Ovary (tissue), 9 donors: ENCODE data around the gene ATP6V0A1. TPM values are rescaled to one million over a fixed set of nuclear protein-coding genes. Genes with fewer than 3 reads are reported as not detected.
A peak's percentile ranks its signal among the peaks of the same experiment; 100 is the strongest.

ENCODE experiments used
- DNase-seq, 5 donors: peaks; one replicate each; pipeline ENCODE4 v3.0.0-alpha.2; 2019 to 2020
- H3K27ac ChIP-seq, 2 donors: fragments of 200-600 bp; one replicate each; pipeline versions ENCODE4 v1.5.1 to v1.8.0; 2019 to 2022
- H3K27me3 ChIP-seq: fragments of 200-600 bp; one replicate; pipeline ENCODE4 v1.8.0; 2022
- H3K36me3 ChIP-seq: fragments of 200-600 bp; sonication (generic); one replicate; pipeline ENCODE4 v1.5.1; 2019
- H3K4me1 ChIP-seq: one replicate; pipeline ENCODE4 v1.8.1; 2013; ENCODE audit warnings: mild to moderate bottlenecking, moderate library complexity; ENCODE audit not compliant: insufficient read depth
- H3K4me3 ChIP-seq: fragments of 200-600 bp; sonication (generic); one replicate; pipeline ENCODE4 v1.5.1; 2017
- H3K9me3 ChIP-seq, 2 donors: fragments of 200-600 bp in 1 of 2; sonication (generic) in 1 of 2; one replicate each; pipeline versions ENCODE4 v1.5.1 to v1.8.1; 2013 to 2019; ENCODE audit warnings: mild to moderate bottlenecking in 1 of 2, moderate library complexity in 1 of 2
- EP300 ChIP-seq: sonication (generic); formaldehyde crosslinking; IDR thresholded peaks from one replicate; pipeline ENCODE4 v1.6.1; 2017; ENCODE audit warnings: antibody characterized with exemption
- POLR2A ChIP-seq: fragments of 450-650 bp; IDR thresholded peaks from one replicate; pipeline ENCODE4 v1.6.1; 2017; ENCODE audit warnings: antibody characterized with exemption, mild to moderate bottlenecking, moderate library complexity
- WGBS, 3 donors: extraction: QIAGEN DNeasy Blood & Tissue Kit in 1 of 3; methylation state at CpG; one replicate each; pipeline versions ENCODE4 v1.1.5 to v1.1.7; 2013 to 2017; 5-methylcytosine and 5-hydroxymethylcytosine counted together
- intact Hi-C, 4 donors: fragments of 100-400 bp; cut with DNase I; formaldehyde crosslinking; loops; one replicate each; pipeline versions ENCODE4 v1.11.0 to v1.15.1; 2022 to 2023
- polyA plus RNA-seq, 2 donors: library from polyadenylated mRNA; stranded (reverse); fragments of 200-250 nt in 1 of 2; fragments of 350-450 nt in 1 of 2; fragmentation: Illumina TruSeq in 1 of 2; extraction: RNeasy Lipid Tissue Mini Kit (QIAGEN cat#74804) in 1 of 2; gene quantifications; one replicate each; pipeline ENCODE4 v1.2.3, GENCODE V29; 2013 to 2014
- total RNA-seq, 7 donors: library from RNA; depleted of rRNA in 2 of 7; stranded (reverse); fragments of >200 nt in 2 of 7; fragmentation: NEBNext Ultra II Directional in 3 of 7; extraction: Animal tissue kit (Norgen Biotek cat#: 25700) in 3 of 7; gene quantifications; one replicate each; pipeline versions ENCODE4 v1.1.0 to v1.2.4, GENCODE V29; 2016 to 2023
- TF ChIP-seq, protein P1 (sequence below), 3 donors: fragments of 450-650 bp in 2 of 3; fragments of 200-600 bp in 1 of 3; IDR thresholded peaks; one replicate each; pipeline versions ENCODE4 v1.5.1 to v1.8.0; 2016 to 2022; ENCODE audit warnings: antibody characterized with exemption in 3 of 3, mild to moderate bottlenecking in 1 of 3
- donor health status: DM: no; HTN: no; CAD: no; lungs with moderate emphysema.
- donor health status: DM: no; HTN: no; CAD: no.
- donor health status: Bipolar disorder and iron deficiency.
- donor health status: DM: yes; HTN: yes; CAD: no.
- donor health status: DM: no; HTN: no; CAD: no.
- donor health status: DM: yes; HTN: yes; CAD: no.

Gene ATP6V0A1
- total and polyA plus RNA-seq, 9 donors, result 36.3 to 118 (median 74.1) TPM

- Histone ChIP-seq H3K27me3 (no peaks in the 10 kb centered on the region), H3K4me3 (no peak overlapping the region), H3K27ac (no peak overlapping the region), H3K9me3 (no peaks in the 10 kb centered on the region), H3K4me1 (peaks cover 17% of the 10 kb centered on the region), H3K36me3 (no peaks in the 10 kb centered on the region)
- TF ChIP-seq, protein P1, sequence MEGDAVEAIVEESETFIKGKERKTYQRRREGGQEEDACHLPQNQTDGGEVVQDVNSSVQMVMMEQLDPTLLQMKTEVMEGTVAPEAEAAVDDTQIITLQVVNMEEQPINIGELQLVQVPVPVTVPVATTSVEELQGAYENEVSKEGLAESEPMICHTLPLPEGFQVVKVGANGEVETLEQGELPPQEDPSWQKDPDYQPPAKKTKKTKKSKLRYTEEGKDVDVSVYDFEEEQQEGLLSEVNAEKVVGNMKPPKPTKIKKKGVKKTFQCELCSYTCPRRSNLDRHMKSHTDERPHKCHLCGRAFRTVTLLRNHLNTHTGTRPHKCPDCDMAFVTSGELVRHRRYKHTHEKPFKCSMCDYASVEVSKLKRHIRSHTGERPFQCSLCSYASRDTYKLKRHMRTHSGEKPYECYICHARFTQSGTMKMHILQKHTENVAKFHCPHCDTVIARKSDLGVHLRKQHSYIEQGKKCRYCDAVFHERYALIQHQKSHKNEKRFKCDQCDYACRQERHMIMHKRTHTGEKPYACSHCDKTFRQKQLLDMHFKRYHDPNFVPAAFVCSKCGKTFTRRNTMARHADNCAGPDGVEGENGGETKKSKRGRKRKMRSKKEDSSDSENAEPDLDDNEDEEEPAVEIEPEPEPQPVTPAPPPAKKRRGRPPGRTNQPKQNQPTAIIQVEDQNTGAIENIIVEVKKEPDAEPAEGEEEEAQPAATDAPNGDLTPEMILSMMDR (IDR thresholded peaks at IDR 0.05), result no peak
- no peak for TF ChIP-seq POLR2A
- no peak for TF ChIP-seq EP300
- intact Hi-C loops, result loop anchor here in 3 of 4 donors (5.0 kb wide), 2 partner anchors 107 to 207 kb away; partner anchors contain the start of gene CAVIN1 (in 1 of the 3)
- no peak for DNase-seq
- 80 to 88% (median 82%) methylated on average over 3 of the region's 3 CpGs for WGBS, 3 donors
Measured at GRCh38 chr17:42529061-42529460, 70.4 kb downstream of the ATP6V0A1 start.

GRCh38 chr17:42530952-42531454 is 72.3 kb downstream of the ATP6V0A1 start:
- WGBS, 3 donors, result 65 to 85% (median 78%) methylated on average over 2 of the region's 2 CpGs
- H3K4me1 ChIP-seq, result peaks cover 14% of the 10 kb centered on the region
- no peaks in the 10 kb centered on the region for H3K36me3 ChIP-seq
- TF ChIP-seq, protein P1 (IDR thresholded peaks at IDR 0.05), result no peak
- TF ChIP-seq POLR2A, result no peak
- no peak for TF ChIP-seq EP300
- H3K27ac ChIP-seq, result no peak overlapping the region
- no peak for DNase-seq
- no peaks in the 10 kb centered on the region for H3K27me3 ChIP-seq
- intact Hi-C loops, result no loop called here
- no peak overlapping the region for H3K4me3 ChIP-seq
- H3K9me3 ChIP-seq, result no peaks in the 10 kb centered on the region

DNA sequence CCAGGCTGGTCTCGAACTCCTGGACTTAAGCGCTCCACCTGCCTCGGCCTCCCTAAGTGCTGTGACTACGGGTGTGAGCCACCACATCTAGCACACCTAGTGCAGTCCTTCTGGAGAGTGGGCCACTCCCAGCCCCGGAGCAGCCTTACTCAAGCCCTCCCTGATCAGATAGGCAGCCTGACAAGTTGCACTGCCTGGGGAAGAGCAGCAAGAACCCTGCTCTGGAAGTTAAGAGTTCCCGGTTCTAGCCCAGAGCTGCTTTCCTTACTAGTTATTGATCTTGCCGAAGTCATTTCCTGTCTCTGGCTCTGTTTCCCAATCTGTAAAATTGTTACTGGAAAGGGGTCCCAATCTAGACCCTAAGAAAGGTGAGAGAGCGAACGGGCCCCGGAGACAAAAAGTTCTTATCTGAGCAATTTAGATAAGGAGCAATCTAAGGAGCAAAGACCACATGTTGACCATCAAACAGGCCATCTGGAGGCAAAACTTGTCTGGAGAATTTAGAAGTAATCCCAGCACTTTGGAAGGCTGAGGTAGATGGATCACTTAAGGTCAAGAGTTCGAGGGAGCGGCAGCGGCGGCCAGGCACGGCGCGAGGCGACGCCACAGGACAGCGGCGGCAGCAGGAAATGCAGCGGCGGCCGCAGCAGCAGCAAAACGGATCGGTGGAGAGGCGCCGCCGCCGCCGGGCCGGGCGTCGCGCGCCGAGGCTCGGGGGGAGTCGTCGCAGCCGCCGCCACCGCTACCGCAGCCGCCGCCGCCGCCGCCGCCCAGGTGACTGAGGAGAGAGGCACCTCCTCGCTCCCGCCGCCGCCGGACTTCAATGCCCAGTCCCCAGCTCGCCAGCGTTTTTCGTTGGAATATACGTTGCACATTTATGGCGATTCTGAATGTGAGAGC is 73.0 kb downstream of the ATP6V0A1 start:
- Histone ChIP-seq H3K36me3 (no peaks in the 10 kb centered on the region), H3K9me3 (no peaks in the 10 kb centered on the region), H3K4me3 (peak overlapping the region; percentile 39), H3K27me3 (no peaks in the 10 kb centered on the region), H3K4me1 (peaks cover 12% of the 10 kb centered on the region), H3K27ac (peak overlapping the region in 1 of 2 donors; percentile 39)
- WGBS, 3 donors, result 5 to 11% (median 10%) methylated on average over 53 to 60 of the region's 60 CpGs
- peak in 2 of 5 donors; percentile 64 to 71 for DNase-seq
- no peak for TF ChIP-seq EP300
- TF ChIP-seq, protein P1 (IDR thresholded peaks at IDR 0.05), result peak; percentile 23 to 71 (median 66)
- intact Hi-C loops, result no loop called here

GRCh38 chr17:42535155-42536047 is 76.7 kb downstream of the ATP6V0A1 start:
- Histone ChIP-seq H3K27me3 (no peaks in the 10 kb centered on the region), H3K9me3 (no peaks in the 10 kb centered on the region), H3K4me1 (peaks cover 17% of the 10 kb centered on the region), H3K27ac (peak overlapping the region; percentile 93 to 94), H3K36me3 (no peaks in the 10 kb centered on the region), H3K4me3 (peak overlapping the region; percentile 66)
- no peak for TF ChIP-seq EP300
- TF ChIP-seq, protein P1 (IDR thresholded peaks at IDR 0.05), result peak in 1 of 3 donors; percentile 8
- TF ChIP-seq POLR2A, result no peak
- no peak for DNase-seq
- intact Hi-C loops, result no loop called here
- 39 to 45% (median 43%) methylated on average over 26 of the region's 26 CpGs for WGBS, 3 donors
